A673 (cell line): ENCODE measurements around the gene CCR2.

ENCODE experiments used
- EZH2 ChIP-seq: fragments of 200-600 bp; sonication (generic); IDR thresholded peaks from 2 replicates; pipeline ENCODE4 v1.6.1; 2017; ENCODE audit warnings: borderline replicate concordance, low read depth, mild to moderate bottlenecking, mixed read lengths, antibody characterized with exemption, low read length; ENCODE audit not compliant: poor library complexity, severe bottlenecking
- TF ChIP-seq, protein P1 (sequence below): fragments of 300-800, 200-600 bp; sonication (generic); conservative IDR thresholded peaks from 2 replicates; pipeline ENCODE4 v1.5.1; 2017; ENCODE audit warnings: low read depth, mild to moderate bottlenecking, antibody characterized with exemption, low read length, moderate library complexity, mixed read lengths

DNA sequence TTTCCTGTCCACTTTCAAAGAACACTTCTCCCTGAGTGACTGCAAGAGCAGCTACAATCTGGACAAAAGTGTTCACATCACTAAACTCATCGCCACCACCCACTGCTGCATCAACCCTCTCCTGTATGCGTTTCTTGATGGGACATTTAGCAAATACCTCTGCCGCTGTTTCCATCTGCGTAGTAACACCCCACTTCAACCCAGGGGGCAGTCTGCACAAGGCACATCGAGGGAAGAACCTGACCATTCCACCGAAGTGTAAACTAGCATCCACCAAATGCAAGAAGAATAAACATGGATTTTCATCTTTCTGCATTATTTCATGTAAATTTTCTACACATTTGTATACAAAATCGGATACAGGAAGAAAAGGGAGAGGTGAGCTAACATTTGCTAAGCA lies 54.9 kb downstream of the CCR2 start:
- TF ChIP-seq, protein P1, sequence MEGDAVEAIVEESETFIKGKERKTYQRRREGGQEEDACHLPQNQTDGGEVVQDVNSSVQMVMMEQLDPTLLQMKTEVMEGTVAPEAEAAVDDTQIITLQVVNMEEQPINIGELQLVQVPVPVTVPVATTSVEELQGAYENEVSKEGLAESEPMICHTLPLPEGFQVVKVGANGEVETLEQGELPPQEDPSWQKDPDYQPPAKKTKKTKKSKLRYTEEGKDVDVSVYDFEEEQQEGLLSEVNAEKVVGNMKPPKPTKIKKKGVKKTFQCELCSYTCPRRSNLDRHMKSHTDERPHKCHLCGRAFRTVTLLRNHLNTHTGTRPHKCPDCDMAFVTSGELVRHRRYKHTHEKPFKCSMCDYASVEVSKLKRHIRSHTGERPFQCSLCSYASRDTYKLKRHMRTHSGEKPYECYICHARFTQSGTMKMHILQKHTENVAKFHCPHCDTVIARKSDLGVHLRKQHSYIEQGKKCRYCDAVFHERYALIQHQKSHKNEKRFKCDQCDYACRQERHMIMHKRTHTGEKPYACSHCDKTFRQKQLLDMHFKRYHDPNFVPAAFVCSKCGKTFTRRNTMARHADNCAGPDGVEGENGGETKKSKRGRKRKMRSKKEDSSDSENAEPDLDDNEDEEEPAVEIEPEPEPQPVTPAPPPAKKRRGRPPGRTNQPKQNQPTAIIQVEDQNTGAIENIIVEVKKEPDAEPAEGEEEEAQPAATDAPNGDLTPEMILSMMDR: no peak
- no peak for TF ChIP-seq EZH2
